ENCODE results near the gene SLC38A1.
A peak's percentile ranks its signal among the peaks of the same experiment; 100 is the strongest.

SLC38A1 gene

DNA sequence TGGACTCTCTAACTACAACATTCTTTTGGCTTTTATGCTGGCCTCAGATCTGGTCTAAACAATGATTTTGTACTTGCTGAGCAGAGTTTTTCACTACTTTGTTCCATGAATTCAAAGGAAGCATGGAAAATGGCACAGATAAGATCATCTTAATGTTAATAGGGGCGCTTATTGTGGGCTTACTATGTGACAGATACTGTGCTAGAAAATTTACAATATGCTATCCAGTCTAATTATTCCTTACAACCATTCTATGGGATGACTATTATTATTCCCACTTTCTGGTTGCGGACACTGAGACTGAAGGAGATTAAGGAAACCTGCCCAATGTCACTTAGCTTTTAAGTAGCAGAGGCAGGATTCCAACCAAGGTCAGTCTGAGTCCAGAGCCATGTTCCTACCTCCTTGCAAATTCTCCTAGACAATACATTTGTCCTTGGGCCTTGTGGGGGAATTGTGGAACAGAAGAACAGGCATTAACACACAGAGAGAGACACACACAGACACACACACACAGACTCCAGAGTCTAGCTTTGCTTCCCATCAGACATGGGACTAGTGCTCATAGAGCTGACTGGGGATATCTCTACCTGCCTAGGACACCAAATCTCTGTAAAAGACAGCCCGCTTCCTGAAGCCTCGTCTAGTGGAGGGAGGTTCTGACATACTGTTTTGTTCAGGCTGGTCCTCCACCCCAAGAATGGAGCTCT, 107.7 kb downstream of the SLC38A1 start:
- no peak for DNase-seq

DNA sequence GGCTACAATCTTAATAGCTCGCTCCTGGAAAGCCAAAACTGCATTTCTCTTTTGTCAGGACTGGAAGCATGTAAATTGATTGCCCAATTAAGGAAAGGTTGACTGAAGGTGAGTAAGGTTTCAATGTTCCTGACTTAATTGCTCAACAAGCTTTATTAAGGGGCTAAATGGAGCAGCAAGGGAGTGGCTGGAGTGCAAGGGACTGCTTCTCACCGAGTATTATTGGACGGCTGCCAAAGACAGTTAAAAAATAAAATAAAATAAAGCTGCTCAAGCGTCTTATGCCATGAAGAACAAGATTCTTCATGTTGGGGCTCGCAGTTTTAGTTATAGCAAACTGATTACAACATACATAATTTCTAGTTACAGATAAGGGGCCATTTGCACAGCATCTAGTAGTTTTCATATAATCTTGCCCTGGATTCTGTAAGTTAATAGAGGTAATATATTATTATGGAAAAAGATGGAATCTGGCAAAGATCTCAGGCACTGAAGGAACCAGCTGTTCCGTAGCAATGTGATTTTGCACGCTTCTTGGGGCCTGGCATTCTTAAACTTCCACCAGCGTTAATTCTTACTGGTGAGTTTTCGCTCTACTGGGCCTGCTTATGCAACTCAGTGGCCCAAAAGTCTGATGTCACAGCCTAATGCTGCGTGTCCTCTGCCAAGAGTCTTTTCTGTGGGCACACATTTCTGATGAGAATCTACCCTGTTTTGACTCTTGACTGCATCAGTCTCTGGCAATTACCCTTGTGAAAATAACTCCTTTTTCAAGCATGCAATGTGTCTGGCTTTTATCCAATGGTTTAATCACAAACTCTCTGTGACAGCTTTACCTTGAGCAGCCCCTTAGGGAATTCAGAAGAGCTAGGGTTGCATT, 108.5 kb downstream of the SLC38A1 start:
- no peak for DNase-seq

DNA sequence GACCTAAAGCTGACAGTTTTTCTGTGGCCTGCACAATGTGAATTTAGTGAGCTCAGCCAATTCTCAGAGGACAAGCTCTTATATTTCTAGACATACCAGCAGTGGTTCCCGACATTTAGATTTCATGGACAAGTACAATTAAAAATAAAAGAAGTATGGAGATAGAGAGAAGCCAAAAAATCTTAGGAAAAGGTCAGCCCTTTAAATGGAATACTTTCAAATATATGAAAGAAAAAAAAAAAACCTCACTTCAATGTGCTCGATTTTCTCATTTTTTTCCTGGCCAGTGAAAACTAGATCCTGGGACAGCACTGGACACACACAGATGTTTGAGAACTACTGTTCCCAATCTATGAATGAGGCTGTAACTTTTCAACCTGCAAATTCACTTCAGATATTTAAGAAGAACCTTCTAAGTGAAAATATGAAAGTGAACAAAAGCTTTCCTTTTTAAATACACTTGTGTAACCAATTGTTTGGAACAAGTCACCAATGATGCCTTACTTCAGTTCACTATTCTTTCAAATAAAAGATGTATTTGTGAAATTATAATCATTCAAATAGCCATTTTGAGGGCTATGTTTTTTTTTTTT, 109.4 kb downstream of the SLC38A1 start:
- DNase-seq: no peak

DNA sequence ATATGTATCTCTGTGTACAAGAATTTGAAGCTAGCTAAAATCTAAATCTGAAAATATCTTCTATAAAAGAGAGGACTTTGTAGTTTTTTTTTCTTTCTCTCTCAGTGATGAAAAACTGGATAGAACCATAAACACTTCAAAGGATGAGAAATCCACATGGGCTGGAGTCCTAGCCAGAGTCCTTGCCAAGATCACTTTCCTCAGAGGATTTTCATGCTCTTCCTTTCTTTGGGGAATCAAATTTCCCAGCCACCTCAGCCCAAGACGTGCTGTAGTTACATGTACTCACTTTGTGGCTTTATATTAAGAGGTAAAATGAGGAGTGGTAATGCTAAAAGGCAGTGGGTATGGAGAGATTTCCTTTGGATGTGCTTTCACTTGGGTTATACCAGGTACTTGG, 110.3 kb downstream of the SLC38A1 start:
- no peak for DNase-seq

DNA sequence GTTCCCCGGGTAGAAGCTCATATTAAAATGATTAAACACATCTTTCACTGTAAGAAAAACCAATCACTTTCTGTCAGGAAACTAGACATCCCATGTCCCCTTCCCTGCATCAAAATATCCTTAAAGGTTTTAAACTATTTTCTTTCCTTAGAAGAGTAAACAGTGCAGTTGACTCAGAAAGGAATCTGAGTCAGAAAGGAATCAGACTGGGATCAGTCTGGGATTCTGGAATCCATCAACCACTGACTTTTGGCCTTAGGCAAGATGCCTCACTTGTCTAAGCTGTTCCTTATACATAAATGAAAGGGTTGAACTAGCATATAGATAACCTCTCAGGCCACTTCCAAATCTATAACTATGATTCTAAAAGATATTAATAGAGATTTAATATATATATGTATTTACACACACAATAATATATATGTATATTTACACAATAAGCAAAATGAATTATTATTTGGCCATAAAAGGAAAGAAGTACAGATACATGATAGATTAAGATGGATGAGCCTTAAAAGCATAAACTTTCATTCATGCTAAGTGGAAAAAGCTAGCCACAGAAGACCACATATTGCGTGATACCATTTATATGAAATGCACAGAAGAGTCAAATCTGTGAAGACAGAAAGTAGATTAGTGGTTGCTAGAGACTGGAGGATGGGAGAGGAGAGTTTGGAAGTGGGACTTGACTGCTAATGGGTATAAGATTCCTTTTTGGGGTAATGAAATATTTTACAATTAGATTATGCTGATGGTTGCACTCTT, 114.4 kb downstream of the SLC38A1 start:
- no peak for DNase-seq

DNA sequence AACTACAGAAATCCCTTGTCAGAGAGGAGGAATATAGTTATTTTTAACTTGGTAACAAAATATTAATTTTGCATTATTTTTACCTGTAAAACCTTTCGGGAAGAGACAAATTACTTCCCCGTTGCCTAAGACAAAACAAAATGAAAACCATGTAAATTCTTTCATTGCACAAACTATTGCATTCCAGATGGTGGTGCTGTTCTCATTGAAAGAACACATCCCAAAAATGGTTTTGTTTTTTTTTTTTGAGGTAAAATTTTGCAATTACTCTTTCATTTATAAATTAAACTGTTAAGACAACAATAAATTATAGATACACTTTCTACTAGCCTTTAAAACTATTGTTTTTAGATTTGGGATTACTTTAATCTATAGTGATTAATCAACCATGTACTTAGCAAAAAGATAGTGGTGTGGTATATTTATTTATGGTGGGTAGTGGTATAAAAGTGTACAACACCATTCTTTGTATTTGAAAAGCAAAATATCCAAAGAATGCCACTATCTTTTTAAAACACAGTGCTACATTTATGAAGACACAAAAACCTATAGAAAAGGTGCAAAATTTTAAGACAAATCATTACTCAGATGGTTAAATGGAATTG, 115.5 kb downstream of the SLC38A1 start:
- peak; percentile 52 for DNase-seq

DNA sequence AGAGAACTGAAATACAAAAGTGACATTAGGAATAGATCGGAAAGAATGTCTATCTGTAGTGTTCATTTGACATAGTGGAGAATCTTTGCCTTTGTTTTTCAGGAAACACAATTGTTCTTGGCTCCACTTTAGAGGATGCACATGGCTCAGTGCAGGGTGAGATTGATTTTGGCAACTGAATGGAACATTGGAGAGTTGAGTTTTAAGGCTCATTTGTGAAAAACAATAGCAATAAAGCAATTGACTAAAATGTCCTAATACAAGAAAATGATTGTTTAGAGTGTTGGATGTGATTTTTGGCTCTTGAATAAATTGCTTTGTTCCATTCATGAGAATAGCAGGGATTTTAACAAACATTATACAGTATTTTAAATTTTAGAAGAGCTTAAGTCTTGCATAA, 116.4 kb downstream of the SLC38A1 start:
- no peak for DNase-seq

DNA sequence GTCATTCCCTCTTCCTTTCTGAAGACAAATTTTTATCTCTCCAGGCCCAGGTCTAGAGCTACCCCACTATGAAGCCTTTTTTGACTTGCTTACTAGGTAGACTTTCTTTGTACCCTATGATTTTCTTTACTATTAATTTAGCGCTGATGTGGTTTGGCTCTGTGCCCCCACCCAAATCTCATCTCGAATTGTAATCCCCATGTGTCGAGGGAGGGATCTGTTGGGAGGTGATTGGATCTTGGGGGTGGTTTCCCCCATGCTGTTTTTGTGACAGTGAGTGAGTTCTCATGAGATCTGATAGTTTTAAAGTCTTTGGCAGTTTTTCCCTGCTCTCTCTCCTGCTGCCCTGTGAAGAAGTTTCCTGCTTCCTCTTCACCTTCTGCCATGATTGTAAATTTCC, 118.1 kb downstream of the SLC38A1 start:
- DNase-seq: no peak

DNA sequence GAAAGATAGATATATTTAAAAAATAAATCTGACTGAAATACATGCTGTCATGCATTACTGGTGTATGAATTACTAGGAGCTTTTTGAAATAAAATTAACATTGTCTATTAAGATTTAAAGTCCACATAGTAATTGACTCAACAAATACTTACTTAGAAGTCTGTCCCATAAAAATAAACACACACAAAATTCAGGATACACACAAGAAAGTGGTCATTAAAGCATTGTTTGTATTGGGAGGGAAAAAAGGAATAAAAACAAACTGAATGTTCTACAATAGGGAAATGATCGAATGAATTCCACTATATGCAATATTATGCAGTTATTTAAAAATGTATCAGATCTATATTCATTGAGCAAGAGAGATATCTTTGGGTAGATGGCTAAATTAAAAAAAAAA, 118.9 kb downstream of the SLC38A1 start:
- DNase-seq: no peak

DNA sequence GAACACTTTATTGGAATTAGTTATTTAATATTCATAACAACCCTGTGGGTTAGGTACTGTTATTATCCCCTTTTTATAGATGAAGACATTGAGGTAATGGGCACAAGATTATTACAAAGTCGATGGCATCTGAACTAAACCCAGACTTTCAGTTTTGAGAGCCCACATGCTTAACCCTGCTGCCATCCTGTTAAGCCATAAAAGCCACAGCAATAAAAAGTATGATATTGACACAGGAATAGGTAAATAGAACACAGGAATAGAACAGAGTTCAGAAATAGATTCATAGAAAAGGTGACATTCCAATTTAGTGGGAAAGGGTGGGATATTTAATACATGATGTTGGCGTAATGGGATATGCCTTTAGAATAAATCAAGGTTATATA, 119.8 kb downstream of the SLC38A1 start:
- DNase-seq: no peak

DNA sequence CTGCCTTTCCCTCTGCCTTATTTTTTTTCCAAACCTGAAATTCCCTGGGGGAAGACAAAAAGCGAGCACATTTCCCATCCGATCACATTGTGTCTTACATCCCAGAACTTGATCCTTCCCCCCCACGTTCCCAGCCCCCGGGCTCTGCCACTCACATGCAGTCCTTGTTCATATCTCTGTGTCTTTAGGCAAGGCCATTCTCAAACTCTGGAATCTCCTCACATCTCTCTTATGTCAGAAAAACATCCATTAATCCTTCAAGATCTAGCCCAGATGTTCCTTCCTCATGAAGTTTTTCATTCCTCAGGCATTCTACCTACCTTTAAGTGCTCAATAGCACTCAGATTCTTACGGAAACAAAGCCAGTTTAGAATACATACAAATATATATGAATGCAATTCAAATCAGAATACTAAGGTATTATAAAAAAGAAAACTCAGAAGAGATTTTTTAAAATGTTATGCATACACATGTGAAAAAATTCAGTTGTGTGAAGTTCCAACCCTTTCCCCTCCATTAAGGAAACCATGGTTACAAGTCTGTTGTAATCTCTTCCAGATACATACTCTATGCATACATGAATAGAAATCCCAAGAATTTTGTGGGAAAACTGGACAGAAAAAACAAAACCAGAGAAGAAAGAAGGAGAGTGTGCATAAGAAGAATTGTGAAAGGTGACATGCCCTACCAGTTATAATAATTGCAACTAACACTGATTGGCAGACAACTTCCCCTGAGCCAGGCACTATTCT, 120.3 kb downstream of the SLC38A1 start:
- DNase-seq: no peak

DNA sequence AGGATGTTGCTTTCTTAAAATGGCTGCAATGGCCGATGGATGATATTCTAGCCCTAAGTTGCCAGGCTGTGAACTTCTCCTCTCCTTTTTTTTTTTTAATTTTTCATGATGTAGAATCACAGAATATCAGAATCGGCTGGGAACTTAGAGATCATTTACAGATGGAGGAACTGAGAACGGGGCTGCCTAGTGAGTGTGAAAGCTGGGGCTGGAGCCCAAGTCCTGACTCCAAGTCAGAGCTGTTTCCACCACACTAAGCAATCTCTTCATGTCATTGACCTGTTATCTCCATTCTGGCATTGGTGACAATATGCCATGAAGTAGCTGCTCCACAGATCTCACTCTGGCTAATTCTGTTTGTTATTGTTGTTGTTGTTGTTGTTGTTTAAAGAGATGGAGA, 121.7 kb downstream of the SLC38A1 start:
- no peak for DNase-seq

DNA sequence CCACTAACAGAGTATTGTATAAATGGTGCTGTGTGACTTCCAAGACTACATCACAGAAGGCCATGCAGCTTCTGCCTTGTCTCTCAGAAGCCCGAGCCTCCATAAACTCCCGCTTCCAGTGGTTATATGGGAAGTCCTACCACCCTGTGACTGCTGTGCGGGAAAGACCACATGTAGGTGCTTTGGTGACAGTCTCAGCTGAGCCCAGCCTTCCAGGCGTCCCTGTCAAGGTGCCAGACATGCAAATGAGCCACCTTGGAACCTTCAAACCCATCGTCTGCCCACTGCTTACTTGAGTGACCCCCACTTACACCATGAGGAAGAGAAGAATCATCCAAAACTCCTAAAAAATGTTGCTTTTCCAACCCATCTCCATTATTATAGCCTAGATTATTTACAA, 123.0 kb downstream of the SLC38A1 start:
- DNase-seq: no peak

DNA sequence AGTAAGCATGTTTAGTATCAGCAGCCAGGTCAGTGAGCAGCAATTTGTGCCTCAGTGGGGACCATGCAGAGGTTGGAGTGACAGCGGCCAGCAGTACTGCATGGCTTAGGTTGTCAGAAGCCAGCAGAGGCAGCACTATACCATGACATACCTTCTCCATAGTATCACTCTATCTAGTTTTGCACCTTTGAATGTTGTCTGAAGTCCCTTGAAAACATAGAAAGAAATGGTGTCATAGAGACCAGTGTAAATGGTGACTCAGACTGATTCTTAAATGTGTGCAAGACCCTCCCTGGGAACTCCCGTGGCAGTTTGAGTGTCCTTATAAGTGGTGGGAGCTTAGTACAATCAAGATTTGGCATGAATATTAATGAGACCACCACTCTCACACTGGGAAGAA, 124.4 kb downstream of the SLC38A1 start:
- DNase-seq: no peak

DNA sequence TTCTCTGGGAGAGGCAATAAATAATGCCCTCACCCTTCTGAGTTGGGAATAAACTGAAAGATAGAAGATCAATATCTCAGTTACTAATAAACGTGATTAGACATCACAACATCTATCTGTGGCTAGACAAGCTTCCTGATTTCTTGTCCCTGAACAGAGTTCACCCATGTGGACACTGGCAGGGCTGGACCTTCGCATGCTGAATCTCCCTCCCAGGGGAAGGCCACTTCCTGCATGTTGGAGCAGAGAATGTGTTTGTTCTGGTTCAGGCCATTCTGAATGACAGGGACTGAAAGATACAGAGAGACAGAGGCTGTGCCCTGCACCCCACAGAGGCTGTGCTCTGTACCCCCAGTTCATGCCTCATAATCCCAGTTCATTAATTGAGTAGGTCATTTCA, 132.6 kb downstream of the SLC38A1 start:
- DNase-seq: no peak

DNA sequence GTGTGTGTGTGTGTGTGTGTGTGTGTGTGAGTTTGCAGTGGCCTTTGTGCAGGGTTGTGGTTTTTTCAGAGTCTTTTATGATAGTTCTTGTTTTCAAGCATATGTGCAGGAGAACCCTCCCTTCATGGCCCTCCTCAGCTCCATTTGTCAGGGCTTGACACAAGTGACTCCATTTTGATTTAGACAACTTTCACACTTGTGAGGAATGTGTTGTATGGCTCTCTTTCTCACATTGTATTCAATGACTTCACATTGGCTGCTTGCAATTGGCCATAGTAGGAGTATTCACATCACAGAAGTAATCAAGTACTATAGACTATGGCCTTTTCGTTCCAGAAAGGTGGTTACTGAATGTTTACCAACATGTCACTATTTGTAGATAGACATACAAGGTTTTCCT, 133.1 kb downstream of the SLC38A1 start:
- no peak for DNase-seq

DNA sequence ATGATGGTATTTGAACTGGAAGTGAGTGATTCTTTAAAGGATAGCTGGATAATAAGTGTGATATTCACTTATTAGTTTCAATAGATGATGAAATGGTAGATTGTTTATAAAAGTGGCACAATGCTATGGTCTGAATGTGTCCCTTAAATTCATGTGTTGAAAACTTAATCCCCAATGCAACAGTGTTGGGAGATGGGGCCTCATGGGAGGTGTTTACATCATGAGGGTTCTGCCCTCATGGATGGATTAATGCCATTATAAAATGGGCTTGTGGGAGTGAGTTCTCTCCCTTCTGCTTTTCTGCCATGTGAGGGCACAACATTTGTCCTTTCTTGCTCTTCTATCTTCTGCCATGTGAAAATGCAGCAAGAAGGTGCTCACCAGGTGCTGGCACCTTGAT, 134.0 kb downstream of the SLC38A1 start:
- DNase-seq: no peak

DNA sequence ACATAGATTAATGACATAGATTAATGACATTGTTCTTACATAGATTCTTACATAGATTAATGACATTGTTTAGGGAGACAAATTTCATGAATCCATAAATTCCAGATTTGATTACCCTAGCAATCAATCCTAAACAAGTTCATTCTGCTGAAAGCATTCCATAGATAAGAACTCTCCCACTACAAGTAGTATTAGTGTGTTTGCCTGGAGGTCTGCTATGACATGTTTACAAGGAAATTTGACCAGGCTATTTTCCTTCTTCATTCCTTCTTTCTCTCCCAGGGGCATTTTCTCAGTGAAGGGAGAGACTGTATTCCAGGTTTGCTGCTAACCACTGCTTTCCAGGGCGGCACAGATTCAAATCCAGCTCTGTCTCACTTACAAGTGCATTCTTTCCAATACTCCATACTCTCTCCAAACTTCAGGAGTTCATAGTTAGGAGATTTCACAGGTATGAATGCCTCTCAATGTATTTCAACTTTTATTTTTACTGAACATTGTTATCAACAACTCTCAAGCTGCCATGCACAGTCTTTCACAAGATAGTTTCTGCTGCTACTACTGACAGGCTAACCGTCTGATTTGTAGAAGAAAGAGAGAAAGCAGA, 134.5 kb downstream of the SLC38A1 start:
- no peak for DNase-seq

DNA sequence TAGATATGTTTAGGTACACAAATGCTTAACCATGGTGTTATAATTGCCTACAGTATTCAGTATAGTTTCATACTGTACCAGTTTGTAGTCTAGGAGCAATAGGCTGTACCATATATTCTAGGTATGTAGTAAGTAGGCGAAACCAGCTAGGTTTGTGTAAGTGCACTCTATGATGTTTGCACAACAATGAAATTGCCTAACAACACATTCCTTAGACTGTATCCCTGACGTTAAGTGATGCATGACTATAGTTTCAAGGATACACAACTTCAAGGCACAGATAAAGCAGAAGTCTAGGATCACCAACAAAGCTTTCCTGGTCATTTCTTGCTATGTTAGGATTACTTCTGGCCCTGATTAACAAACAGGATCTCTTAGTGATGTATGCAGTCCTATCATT, 135.1 kb downstream of the SLC38A1 start:
- no peak for DNase-seq
